NCI-H510A (cell line): Measurements from ENCODE around the gene MROH2A.

ENCODE experiments used
- DNase-seq: peaks from one replicate; lab custom pipeline; 2025; lab: John Stamatoyannopoulos, UW

MROH2A gene

GRCh38 chr2:233818639-233819621, 40.8 kb downstream of the MROH2A start:
- no peak for DNase-seq

GRCh38 chr2:233819884-233820773, 42.0 kb downstream of the MROH2A start:
- no peak for DNase-seq

DNA sequence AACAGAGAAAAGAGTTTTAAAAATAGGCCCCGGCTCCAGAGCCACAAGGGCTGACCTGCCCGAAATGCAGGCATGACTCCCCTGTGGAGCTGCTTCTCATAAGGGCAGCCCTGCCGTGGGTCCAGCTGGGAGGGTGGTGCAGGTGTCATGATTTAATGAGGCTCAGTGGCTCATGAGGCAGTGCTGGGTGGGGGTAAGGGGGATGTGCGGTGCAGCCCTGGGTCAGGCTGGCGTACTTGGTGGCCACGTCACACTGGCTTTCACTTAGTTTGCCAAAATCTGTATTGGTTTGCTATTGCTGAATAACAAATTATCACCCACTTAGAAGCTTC, 42.6 kb downstream of the MROH2A start:
- no peak for DNase-seq

- DNase-seq: no peak
Observed at GRCh38 chr2:233821196-233821595, 43.1 kb downstream of the MROH2A start.

- no peak for DNase-seq
Observed at GRCh38 chr2:233821709-233822100, 43.6 kb downstream of the MROH2A start.

DNA sequence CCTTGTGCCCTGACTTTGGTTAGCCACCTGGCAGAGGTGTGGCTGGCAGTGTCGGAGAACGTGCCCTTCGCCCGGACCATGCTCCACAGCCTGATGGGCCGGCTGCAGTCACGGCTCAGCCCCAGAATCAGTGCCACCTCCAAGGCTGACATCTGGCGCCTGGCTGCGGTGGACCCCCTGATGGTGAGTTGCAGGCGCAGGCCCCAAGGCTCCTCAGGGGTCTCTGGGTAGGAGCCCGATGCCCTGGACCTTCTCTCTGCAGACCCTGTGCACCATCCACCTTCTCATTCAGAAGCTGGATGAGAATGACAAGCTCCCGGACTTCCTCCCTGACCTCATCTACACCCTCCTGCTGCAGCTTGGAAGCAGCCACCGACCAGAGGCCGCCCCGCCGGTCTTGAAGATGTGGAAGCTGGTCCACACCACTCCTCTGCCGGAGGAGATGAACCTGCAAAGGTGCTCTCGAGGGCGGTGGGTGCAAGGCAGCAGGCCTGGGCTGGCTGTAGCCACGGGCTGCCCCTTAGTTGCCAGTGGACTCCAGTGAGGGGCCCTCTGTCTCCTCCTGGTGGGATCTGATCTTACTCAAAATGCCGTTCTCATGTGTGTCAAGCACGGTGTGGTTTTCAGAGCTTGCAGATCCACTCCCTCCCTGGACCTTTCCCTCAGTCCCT, 44.1 kb downstream of the MROH2A start:
- DNase-seq: no peak

GRCh38 chr2:233822781-233823730, 44.9 kb downstream of the MROH2A start:
- no peak for DNase-seq

DNA sequence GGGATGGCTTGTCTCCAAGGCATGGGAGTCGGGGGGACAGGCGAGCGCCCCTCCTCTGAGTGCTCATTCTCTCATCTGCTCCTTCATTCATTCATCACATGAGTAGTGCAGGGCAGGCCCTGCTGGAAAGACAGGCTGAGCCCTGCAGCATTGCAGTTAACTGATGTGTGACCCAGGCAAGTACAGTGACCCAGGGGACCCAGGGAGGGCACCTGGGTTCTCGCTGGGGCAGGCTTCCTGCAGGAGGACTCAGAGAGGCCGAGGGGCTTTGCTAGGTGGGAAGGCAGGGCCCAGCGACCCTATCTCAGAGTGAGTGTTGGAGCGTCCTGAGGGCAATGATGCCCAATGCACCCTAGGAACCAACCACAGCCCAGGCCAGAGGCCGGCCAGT, 45.6 kb downstream of the MROH2A start:
- no peak for DNase-seq

- no peak for DNase-seq
Observed at GRCh38 chr2:233824373-233824772, 46.2 kb downstream of the MROH2A start.

DNA sequence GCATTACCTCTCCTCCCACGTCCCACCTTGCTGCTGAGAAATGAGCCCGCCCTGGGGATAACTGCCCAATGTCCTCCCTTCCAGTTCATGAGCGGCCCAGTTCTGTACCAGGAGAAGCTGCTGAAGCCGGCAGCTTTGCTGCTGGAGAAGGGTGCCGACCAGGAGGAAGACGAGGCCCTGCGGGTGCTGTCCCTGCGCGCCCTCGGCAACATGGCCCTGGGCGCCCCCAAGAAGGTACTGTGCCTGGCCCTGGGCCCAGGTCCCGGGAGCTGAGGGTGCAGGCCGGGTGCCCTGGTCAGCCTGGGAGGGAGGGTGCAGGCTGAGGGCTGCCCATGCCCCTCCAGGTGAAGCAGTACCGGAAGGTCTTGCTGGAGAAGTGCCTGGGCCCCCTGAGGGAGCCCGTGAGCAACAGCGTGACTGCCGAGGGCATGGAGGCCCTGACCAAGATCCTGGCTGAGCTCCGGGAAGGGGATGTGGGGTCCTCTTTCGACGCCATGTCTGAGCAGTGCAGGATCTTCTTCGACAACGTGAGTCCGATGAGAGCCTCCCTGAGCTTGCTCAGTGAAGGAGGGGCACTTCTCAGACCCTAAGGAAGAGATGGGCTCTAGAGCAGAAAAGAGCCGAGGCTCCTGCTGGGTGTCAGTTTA, 50.5 kb downstream of the MROH2A start:
- no peak for DNase-seq

DNA sequence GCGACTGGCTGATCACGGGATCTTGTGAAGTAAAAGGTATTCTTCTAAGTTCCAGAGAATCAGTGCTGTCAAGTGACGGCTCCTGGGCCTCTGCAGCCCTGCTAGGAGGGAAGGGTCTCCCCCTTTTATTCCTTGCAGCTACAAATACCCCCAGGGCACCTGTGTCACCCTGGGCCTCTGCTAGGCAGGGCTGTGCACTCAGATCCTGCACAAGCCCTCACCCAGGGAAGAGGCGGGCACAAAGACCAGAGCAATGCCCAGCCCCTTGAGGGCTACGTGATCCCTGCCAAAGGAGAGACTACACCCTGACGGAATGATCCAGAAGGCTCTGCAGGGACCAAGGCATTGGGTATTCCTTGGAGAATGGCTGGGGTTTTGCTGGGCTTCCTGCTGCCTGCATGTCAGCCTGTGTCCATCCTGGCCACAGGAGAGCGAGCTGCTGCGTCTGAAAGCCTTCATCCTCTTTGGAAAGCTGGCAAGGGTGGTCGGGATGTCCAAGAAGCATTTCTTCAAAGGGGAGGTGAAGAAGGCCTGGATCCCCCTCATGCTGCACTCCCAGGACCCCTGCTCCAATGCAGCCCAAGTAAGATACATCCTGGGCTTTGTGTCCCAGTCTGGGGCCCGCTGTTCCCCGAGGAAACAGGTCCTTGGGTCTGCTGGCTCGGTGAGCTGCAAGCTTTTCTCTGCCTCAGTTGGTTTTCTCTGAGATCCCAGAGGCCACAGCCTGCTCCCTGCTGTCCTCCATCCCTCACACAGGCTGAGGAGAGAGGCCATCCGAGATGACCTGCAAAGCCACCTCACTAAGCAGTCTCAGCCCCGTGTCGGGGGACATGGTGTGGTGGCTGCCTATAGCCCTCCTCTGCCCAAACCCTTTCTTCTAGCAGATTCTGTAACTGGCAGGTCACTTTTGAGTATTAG, 51.3 kb downstream of the MROH2A start:
- DNase-seq: no peak

DNA sequence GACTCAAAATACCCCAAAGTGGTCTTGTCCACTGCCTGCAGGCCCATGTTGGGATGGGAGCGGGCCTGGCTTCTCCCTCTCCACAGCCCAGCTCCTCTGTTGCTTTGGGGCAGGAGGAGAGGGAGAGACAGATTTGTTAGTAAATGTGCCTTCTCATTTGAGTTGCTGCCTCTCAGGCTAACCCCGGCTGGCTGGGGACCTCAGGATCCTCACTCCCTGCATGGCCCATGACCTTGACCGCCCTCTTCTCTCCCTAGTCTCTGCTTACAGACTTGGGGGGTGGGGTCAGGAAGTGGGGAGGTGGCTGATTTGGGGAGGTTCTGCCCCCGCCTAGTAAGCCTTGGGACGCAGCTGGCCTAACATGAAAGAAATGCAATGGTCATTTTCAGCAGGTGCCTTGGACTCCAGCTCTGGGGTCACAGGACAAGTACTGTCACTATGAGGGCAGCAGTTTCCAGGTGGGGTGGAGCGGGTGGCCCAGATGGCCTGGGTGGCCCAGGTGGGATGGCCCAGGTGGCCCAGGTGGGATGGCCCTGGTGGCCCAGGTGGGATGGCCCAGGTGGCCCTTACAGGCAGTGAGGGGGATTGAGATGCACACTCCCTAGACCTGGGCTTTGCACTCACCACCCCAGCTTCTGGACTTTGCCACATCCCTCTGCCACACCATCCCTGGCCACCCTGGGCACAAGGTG, 52.1 kb downstream of the MROH2A start:
- DNase-seq: no peak

- no peak for DNase-seq
Observed at GRCh38 chr2:233831011-233831721, 53.0 kb downstream of the MROH2A start.

DNA sequence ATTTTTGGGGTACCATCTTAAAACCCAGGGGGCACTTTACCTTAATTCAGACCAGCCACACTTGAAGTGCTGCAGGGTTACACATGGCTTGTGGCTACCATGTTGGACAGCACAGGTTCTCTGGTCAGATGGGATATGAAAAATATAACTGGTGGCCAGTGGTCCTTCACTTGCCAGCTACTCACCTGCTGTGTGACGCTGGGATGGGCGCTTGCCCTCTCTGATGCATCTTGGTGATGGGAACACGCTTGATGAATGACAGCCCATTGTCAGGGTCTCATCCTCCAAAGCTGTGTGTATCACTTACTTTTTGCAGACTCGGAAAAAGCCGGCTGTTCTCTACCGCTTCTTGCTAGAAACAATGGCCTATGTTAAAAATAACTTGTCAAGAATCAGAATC, 53.7 kb downstream of the MROH2A start:
- DNase-seq: no peak

DNA sequence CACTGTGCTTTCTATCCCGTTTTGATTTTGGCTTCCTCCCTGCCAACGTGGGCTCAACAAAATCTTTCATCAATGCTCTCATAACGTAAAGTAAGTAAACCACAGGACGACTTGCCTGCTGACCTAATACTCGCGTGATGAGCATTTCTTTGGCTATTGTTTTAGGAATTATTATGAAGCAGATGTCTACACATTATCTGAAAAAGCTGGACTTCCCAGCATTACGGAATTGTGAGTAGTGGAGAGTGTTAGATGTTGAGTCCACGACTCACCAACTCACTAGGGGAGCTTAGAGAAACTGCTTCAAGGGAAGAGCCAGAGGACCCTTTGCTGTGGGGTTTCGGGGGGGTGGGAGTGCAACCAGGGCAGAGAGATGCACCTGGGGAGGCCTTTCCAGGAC, 54.3 kb downstream of the MROH2A start:
- DNase-seq: no peak

DNA sequence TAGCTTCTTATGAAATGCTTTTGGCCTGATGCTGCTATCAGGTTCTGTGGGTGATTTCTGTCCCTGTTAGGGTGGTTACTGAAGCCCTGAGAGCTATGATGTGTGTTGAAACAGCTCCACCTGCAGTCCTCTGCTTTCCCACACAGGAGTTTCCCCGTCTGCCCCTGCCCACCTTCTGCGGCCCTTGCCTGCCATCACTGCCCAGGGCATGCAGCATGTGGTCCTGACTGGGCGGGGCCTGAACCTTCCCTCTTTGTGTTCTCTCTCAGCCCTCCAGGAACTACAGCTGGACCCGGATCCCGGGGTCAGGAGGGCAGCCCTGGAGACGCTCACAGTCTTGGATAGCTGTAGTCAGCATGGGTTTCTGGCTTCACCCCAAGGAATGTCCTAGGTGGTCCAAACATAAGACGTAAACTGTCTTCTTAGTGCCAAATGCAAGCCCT, 54.8 kb downstream of the MROH2A start:
- peak; percentile 18 for DNase-seq

DNA sequence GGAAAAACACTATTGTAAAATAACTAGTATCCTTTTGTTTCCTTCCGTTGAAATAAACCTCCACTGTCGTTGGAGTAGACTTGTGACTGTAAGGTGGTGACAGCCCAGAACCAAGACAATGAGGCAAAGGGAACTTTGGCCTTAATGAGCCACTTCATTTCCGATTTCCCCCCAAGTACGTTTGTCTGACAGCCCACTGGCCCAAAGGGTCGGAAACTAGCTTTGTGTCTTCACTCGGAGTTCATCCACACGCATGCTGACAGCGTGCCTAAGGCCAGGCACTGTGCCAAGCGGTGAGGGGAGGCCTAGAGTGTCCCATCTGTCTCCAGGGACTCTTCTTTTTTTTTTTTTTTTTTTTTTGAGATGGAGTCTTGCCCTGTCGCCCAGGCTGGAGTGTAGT, 55.2 kb downstream of the MROH2A start:
- no peak for DNase-seq
